ENCODE measurements around the gene SUCLG1.

The SUCLG1 gene

DNA sequence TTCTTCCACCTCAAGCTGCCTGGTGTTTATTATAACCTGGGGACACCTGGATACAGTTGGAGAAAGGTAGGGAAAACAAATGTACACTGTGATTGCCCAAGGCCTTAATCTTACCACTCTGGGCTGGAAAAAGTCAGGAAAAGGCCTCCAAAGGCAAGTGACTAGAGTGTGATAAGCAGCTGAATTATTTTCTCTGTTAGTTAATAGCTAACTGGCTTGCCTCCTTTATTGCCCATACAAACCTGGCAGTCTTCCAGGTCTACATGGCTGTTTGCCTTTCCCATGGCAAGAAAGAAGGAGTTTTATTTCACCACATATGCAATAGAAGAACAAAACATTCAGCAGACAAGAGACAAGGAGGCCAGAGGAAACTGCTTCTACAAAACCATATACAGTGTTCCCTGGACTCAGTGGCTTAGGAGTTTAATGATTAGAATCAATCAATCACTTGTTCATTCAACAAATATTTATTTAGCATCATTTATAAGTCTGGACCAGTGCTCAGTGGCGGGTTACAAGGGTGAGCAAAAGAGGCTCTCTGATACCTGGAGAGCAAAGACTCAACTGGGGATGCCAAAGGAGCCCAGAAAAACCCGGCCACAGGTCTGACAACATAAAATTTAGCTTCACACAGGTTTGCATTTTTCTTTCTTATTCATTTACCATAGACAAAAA lies 27.5 kb upstream of the SUCLG1 start:
- no peak overlapping the region for H3K27ac ChIP-seq
- no peak for DNase-seq
- in situ Hi-C loops (cut with HindIII; ENCODE audit: low pct_ligation_motif_present, low sequenced_read_pairs): no loop called here
- H3K4me3 ChIP-seq (ENCODE audit: low read depth, low read length): no peak overlapping the region
- H3K27me3 ChIP-seq (replicated peaks): no peaks in the 10 kb centered on the region
- no peaks in the 10 kb centered on the region for H3K36me3 ChIP-seq (replicated peaks)
- TF ChIP-seq CTCF (IDR thresholded peaks at IDR 0.05; ENCODE audit: low read depth, low read length, missing control alignments): no peak

GRCh38 chr2:84483320-84483719 lies 24.2 kb upstream of the SUCLG1 start:
- in situ Hi-C loops (cut with HindIII; ENCODE audit: low pct_ligation_motif_present, low sequenced_read_pairs): no loop called here
- Histone ChIP-seq H3K4me3 (ENCODE audit: low read depth, low read length) (no peak overlapping the region), H3K36me3 (replicated peaks) (no peaks in the 10 kb centered on the region), H3K27me3 (replicated peaks) (no peaks in the 10 kb centered on the region), H3K27ac (no peak overlapping the region)
- DNase-seq: no peak
- TF ChIP-seq CTCF (IDR thresholded peaks at IDR 0.05; ENCODE audit: low read depth, low read length, missing control alignments): no peak

DNA sequence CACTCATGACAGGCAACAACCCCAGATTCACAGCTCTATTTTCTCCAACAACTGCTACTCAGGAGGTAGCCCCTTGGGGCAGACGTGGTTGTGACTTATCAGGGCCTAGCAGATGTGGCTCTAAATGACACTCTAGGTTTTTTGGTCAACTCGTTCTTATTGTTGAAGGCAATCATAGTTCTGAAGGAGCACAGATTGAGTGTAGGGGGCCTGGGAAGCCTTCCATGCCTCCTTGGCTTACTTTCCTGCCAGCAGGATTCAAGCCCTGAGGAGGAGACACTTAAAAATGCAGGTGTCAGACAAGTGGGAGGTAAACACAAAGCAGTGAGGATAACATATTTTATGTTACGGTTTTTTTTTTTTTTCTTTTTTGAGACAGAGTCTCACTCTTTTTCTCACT lies 23.5 kb upstream of the SUCLG1 start:
- DNase-seq: no peak
- H3K4me3 ChIP-seq (ENCODE audit: low read depth, low read length): no peak overlapping the region
- in situ Hi-C loops (cut with HindIII; ENCODE audit: low pct_ligation_motif_present, low sequenced_read_pairs): no loop called here
- no peak for TF ChIP-seq CTCF (IDR thresholded peaks at IDR 0.05; ENCODE audit: low read depth, low read length, missing control alignments)
- H3K36me3 ChIP-seq (replicated peaks): no peaks in the 10 kb centered on the region
- H3K27me3 ChIP-seq (replicated peaks): no peaks in the 10 kb centered on the region
- H3K27ac ChIP-seq: no peak overlapping the region

- in situ Hi-C loops (cut with HindIII; ENCODE audit: low pct_ligation_motif_present, low sequenced_read_pairs): no loop called here
- DNase-seq: peak; percentile 73
- H3K4me3 ChIP-seq (ENCODE audit: low read depth, low read length): no peak overlapping the region
- H3K27me3 ChIP-seq (replicated peaks): no peaks in the 10 kb centered on the region
- H3K27ac ChIP-seq: no peak overlapping the region
- no peak for TF ChIP-seq CTCF (IDR thresholded peaks at IDR 0.05; ENCODE audit: low read depth, low read length, missing control alignments)
- H3K36me3 ChIP-seq (replicated peaks): no peaks in the 10 kb centered on the region
Observed at GRCh38 chr2:84481702-84482101, 22.6 kb upstream of the SUCLG1 start.

GRCh38 chr2:84478867-84479266 lies 19.8 kb upstream of the SUCLG1 start:
- no peak for TF ChIP-seq CTCF (IDR thresholded peaks at IDR 0.05; ENCODE audit: low read depth, low read length, missing control alignments)
- in situ Hi-C loops (cut with HindIII; ENCODE audit: low pct_ligation_motif_present, low sequenced_read_pairs): no loop called here
- no peak for DNase-seq

DNA sequence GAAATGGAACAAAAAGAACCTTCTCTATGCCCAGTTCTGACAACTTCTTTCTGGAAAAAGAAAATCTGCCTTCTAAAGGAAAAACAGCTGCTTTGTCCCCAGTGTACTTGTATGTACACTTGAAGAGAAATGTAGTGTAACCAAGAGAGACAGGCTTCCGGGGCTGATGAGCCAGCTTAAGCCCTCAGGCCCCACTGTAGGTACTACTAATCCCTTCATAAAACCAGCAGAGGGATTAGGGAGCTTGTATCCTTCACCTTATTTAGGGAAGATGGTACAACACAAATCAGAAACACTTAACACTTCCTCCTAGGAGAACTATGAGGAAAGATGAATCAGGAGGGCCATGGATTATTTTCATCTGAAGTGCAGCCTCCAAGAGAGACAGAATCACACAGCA lies 18.8 kb upstream of the SUCLG1 start:
- no peak for TF ChIP-seq CTCF (IDR thresholded peaks at IDR 0.05; ENCODE audit: low read depth, low read length, missing control alignments)
- no peaks in the 10 kb centered on the region for H3K27me3 ChIP-seq (replicated peaks)
- no peak for DNase-seq
- in situ Hi-C loops (cut with HindIII; ENCODE audit: low pct_ligation_motif_present, low sequenced_read_pairs): no loop called here
- H3K36me3 ChIP-seq (replicated peaks): no peaks in the 10 kb centered on the region
- H3K4me3 ChIP-seq (ENCODE audit: low read depth, low read length): no peak overlapping the region
- no peak overlapping the region for H3K27ac ChIP-seq

More at GRCh38 chr2:84478867-84479266, 19.8 kb upstream of the SUCLG1 start:
- H3K36me3 ChIP-seq (replicated peaks): no peaks in the 10 kb centered on the region
- no peak overlapping the region for H3K27ac ChIP-seq
- H3K27me3 ChIP-seq (replicated peaks): no peaks in the 10 kb centered on the region
- no peak overlapping the region for H3K4me3 ChIP-seq (ENCODE audit: low read depth, low read length)

All from brain microvascular endothelial cell (primary cell).